ENCODE results near the gene RBM14.

RBM14 gene

DNA sequence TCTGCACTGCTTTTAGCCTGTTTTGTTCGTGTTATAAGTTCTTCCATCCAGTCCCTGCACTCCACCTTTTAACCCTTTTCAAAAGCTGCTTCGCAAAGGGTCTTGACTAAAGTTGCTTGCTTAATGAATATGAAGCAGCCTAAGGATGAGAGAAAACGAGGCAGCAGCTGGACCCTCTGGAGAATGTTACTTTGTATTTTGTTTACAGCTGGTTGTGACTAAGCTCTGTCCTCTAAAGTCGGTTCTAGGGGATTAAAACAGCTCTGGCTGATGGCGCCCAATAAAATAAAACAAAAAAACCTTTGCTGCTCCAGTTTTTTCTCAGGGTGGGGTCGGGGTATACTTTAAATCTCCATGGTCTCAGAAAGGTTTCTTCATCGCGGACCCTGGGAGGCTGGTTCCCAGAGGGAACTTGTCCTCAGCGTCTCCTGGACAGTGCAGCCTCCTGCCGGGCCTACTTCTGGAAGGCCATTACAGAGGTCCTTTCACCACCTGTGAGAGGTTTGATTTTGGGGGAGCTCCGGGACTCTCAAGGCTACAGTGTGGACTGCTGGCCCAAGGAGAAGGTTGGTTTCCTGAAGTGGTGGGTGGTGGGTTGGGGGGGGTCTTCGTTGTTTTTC, 21.2 kb downstream of the RBM14 start:
- TF ChIP-seq CREB1 (IDR thresholded peaks at IDR 0.05; ENCODE audit: low read depth) (no peak), FOXM1 (IDR thresholded peaks at IDR 0.05; ENCODE audit: borderline replicate concordance, low read depth) (no peak), ZBTB7A (IDR thresholded peaks at IDR 0.05; ENCODE audit: low read depth) (0 out of 2 replicates have a peak, but pooled peaks have one; percentile 62), CEBPB (IDR thresholded peaks at IDR 0.05) (no peak), NFIC (IDR thresholded peaks at IDR 0.05) (no peak), TCF12 (IDR thresholded peaks at IDR 0.05; ENCODE audit: low read depth) (0 out of 2 replicates have a peak, but pooled peaks have one; percentile 3), EGR1 (IDR thresholded peaks at IDR 0.05) (no peak), TEAD4 (IDR thresholded peaks at IDR 0.05) (no peak), TAF1 (IDR thresholded peaks at IDR 0.05; ENCODE audit: low read depth) (no peak)
- TF ChIP-seq, protein P1, sequence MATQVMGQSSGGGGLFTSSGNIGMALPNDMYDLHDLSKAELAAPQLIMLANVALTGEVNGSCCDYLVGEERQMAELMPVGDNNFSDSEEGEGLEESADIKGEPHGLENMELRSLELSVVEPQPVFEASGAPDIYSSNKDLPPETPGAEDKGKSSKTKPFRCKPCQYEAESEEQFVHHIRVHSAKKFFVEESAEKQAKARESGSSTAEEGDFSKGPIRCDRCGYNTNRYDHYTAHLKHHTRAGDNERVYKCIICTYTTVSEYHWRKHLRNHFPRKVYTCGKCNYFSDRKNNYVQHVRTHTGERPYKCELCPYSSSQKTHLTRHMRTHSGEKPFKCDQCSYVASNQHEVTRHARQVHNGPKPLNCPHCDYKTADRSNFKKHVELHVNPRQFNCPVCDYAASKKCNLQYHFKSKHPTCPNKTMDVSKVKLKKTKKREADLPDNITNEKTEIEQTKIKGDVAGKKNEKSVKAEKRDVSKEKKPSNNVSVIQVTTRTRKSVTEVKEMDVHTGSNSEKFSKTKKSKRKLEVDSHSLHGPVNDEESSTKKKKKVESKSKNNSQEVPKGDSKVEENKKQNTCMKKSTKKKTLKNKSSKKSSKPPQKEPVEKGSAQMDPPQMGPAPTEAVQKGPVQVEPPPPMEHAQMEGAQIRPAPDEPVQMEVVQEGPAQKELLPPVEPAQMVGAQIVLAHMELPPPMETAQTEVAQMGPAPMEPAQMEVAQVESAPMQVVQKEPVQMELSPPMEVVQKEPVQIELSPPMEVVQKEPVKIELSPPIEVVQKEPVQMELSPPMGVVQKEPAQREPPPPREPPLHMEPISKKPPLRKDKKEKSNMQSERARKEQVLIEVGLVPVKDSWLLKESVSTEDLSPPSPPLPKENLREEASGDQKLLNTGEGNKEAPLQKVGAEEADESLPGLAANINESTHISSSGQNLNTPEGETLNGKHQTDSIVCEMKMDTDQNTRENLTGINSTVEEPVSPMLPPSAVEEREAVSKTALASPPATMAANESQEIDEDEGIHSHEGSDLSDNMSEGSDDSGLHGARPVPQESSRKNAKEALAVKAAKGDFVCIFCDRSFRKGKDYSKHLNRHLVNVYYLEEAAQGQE (IDR thresholded peaks at IDR 0.05; ENCODE audit: low read depth): no peak

DNA sequence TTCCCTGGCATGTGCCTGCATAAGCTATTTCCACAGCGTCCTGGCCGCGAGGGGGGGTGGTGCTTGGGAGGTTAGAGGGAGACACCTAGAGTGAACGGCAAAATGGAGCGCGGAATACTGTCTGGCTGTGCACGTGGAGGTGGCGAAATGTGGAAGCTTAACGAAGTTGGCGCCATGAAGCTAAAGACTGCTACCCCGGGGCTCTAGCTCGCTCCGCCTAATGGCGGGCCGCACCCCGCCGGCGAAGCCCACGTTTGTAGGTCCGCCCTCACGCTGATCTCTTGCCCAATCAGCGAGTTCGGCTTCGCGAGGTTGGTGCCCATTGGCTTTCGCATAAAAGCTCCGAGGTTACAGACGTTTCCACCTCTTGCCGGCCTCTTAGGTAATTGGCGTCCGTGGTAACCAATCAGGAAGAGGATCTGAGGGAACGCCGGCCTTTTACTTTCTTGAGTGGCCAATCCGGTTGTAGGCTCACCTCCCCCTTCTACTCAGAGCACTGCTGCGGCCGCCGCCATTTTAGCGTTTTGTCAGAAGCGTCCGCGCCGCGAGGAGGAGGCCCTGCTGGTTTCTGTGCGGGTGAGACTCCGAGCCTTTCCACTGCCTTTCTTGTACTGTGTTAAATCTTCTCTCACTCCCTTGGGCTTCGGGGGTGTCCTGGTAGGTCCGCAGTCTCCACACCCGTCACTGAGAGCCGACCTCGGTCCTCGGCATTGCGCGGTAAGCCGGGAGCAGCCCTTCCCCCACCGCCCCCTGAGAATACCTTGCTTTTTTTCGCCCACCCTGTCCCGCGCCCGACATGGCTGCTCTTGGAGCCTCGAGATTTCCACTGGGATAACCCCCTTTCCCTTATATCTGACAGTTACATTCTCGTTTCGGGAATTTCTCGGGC, 22.0 kb downstream of the RBM14 start, which contains the start of gene RBM4:
RBM4 (plus strand) TSS at position 527 of the 889 bp plus-strand sequence. CDS start 1,009 bp downstream, outside the sequence.
- TF ChIP-seq, protein P2, sequence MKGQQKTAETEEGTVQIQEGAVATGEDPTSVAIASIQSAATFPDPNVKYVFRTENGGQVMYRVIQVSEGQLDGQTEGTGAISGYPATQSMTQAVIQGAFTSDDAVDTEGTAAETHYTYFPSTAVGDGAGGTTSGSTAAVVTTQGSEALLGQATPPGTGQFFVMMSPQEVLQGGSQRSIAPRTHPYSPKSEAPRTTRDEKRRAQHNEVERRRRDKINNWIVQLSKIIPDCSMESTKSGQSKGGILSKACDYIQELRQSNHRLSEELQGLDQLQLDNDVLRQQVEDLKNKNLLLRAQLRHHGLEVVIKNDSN (IDR thresholded peaks at IDR 0.05): no peak
- peak; percentile 91 for TF ChIP-seq YY1 (IDR thresholded peaks at IDR 0.05; ENCODE audit: low read depth)
- TF ChIP-seq, protein P3, sequence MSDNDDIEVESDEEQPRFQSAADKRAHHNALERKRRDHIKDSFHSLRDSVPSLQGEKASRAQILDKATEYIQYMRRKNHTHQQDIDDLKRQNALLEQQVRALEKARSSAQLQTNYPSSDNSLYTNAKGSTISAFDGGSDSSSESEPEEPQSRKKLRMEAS (IDR thresholded peaks at IDR 0.05): peak; percentile 96
- peak; percentile 79 for TF ChIP-seq TAF1 (IDR thresholded peaks at IDR 0.05; ENCODE audit: low read depth)
- no peak; the same call in 1 of the 2 replicates for TF ChIP-seq ZBTB7A (IDR thresholded peaks at IDR 0.05; ENCODE audit: low read depth)

DNA sequence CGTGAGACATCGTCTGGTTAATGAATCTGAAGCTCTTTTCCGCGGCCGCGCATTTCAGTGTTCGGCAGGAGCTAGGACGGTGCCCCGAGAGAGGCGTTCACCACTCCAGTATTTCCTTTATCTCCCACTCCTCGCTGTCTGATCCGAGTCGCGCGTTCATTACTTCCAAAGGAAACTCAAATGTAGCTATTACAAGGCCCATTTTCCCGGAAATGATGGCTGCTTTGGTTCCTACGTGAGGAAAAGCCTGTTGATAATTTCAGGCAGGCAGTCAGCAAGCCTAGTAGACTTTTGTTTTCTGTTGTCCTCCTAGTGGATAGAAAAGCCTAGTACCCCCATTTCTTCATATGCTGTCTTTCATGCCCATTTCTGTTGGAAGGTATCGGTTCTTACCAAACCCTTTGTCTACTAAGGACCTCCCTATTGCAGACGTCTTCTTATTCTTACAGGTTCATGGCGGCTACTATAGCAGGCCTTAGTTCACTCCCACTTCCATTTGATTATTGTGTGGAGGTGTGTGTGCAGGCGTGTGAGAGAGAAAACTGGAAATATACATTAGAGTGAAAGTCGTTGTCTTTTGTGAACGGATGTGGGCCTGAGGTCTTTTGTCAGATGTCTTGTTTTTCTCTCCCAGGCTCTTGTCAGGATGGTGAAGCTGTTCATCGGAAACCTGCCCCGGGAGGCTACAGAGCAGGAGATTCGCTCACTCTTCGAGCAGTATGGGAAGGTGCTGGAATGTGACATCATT, 22.8 kb downstream of the RBM14 start:
- TF ChIP-seq, protein P1 (IDR thresholded peaks at IDR 0.05; ENCODE audit: low read depth): no peak
- TF ChIP-seq YY1 (IDR thresholded peaks at IDR 0.05; ENCODE audit: low read depth) (no peak), RAD21 (IDR thresholded peaks at IDR 0.05; ENCODE audit: low read depth) (no peak), TAF1 (IDR thresholded peaks at IDR 0.05; ENCODE audit: low read depth) (no peak), TCF12 (IDR thresholded peaks at IDR 0.05; ENCODE audit: low read depth) (no peak), ZBTB7A (IDR thresholded peaks at IDR 0.05; ENCODE audit: low read depth) (no peak), EP300 (IDR thresholded peaks at IDR 0.05; ENCODE audit: borderline replicate concordance) (no peak)
- TF ChIP-seq, protein P3 (IDR thresholded peaks at IDR 0.05): no peak
- TF ChIP-seq, protein P2 (IDR thresholded peaks at IDR 0.05): no peak

DNA sequence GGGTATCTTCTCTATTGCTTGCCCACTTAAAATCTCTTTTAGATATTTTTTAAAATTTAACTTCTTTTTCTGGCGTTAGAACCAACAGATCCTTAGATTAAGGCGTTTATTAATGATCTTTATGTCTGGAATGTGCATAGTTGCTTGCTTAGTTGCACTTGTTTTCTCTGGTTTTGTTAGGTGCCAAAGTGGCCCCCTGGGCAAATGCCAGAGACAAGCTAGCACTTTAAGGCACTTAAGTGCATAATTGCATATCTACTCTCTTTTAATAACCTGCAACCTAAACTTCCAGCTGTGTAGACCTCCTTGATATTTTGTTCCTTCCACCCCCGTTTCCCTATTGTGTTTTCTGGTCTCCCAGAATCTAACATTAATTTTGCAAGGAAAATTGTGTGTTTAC, 25.4 kb downstream of the RBM14 start:
- TF ChIP-seq EP300 (IDR thresholded peaks at IDR 0.05; ENCODE audit: borderline replicate concordance) (no peak), YY1 (IDR thresholded peaks at IDR 0.05; ENCODE audit: low read depth) (no peak), CEBPB (IDR thresholded peaks at IDR 0.05) (no peak), CREB1 (IDR thresholded peaks at IDR 0.05; ENCODE audit: low read depth) (no peak), TEAD4 (IDR thresholded peaks at IDR 0.05) (no peak), EGR1 (IDR thresholded peaks at IDR 0.05) (no peak), FOXM1 (IDR thresholded peaks at IDR 0.05; ENCODE audit: borderline replicate concordance, low read depth) (no peak), TCF12 (IDR thresholded peaks at IDR 0.05; ENCODE audit: low read depth) (no peak), NFIC (IDR thresholded peaks at IDR 0.05) (no peak), ZBTB7A (IDR thresholded peaks at IDR 0.05; ENCODE audit: low read depth) (no peak), TAF1 (IDR thresholded peaks at IDR 0.05; ENCODE audit: low read depth) (no peak), RAD21 (IDR thresholded peaks at IDR 0.05; ENCODE audit: low read depth) (no peak)
- TF ChIP-seq, protein P1 (IDR thresholded peaks at IDR 0.05; ENCODE audit: low read depth): no peak
- TF ChIP-seq, protein P3 (IDR thresholded peaks at IDR 0.05): no peak
- TF ChIP-seq, protein P2 (IDR thresholded peaks at IDR 0.05): no peak

All from Ishikawa (cell line).